ENCODE data around the gene DMD. TPM values are rescaled to one million over a fixed set of nuclear protein-coding genes. Genes with fewer than 3 reads are reported as not detected.
A peak's percentile ranks its signal among the peaks of the same experiment; 100 is the strongest.

DMD gene
- polyA plus RNA-seq, 3 donors, result 0.23 TPM; not detected in 2

- no peak overlapping the region for H3K4me2 ChIP-seq (replicated peaks; ENCODE audit: extremely low read depth, low read length, poor library complexity, severe bottlenecking)
- TF ChIP-seq, protein P1, sequence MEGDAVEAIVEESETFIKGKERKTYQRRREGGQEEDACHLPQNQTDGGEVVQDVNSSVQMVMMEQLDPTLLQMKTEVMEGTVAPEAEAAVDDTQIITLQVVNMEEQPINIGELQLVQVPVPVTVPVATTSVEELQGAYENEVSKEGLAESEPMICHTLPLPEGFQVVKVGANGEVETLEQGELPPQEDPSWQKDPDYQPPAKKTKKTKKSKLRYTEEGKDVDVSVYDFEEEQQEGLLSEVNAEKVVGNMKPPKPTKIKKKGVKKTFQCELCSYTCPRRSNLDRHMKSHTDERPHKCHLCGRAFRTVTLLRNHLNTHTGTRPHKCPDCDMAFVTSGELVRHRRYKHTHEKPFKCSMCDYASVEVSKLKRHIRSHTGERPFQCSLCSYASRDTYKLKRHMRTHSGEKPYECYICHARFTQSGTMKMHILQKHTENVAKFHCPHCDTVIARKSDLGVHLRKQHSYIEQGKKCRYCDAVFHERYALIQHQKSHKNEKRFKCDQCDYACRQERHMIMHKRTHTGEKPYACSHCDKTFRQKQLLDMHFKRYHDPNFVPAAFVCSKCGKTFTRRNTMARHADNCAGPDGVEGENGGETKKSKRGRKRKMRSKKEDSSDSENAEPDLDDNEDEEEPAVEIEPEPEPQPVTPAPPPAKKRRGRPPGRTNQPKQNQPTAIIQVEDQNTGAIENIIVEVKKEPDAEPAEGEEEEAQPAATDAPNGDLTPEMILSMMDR (IDR thresholded peaks at IDR 0.05), result no peak
- H3K36me3 ChIP-seq (replicated peaks in 1 of 2; ENCODE audit: control insufficient read depth in 1 of 2, insufficient read depth in 2 of 2, low read length in 2 of 2), result no peaks in the 10 kb centered on the region
- 88% methylated on average over 2 of the region's 7 CpGs for WGBS (ENCODE audit: insufficient coverage)
- H4K20me1 ChIP-seq (ENCODE audit: insufficient read depth, low read length), result no peaks in the 10 kb centered on the region
- no peak overlapping the region for H3K27ac ChIP-seq (ENCODE audit: low read depth in 1 of 2, low read length in 2 of 2)
- peak overlapping the region in 1 of 2 donors; percentile 43 for H3K4me3 Mint-ChIP-seq
- intact Hi-C loops (cut with micrococcal nuclease), result no loop called here
- H3K36me3 Mint-ChIP-seq, result no peaks in the 10 kb centered on the region
- H3K27ac Mint-ChIP-seq, result no peak overlapping the region
- H3K79me2 ChIP-seq (ENCODE audit: insufficient read depth, low read length), result no peaks in the 10 kb centered on the region
- H3K27me3 ChIP-seq (ENCODE audit: control insufficient read depth in 2 of 2, insufficient read depth in 2 of 2, low read length in 2 of 2), result peaks cover 15 to 36% of the 10 kb centered on the region in 2 donors
- H2AFZ ChIP-seq (ENCODE audit: insufficient read depth, low read depth, low read length, poor library complexity, severe bottlenecking), result no peak overlapping the region
- no peaks in the 10 kb centered on the region for H3K9me3 ChIP-seq (replicated peaks in 1 of 2; ENCODE audit: control insufficient read depth in 1 of 2, insufficient read depth in 1 of 2, low read length in 2 of 2)
- H3K9me3 Mint-ChIP-seq, result peaks cover 0 to 10% (median 0%) of the 10 kb centered on the region in 7 donors
- no peak for DNase-seq
- peaks cover 7% of the 10 kb centered on the region for H3K4me1 Mint-ChIP-seq
- H3K4me3 ChIP-seq (replicated peaks in 1 of 3; ENCODE audit: low read depth in 2 of 3, low read length in 3 of 3), result no peak overlapping the region
- H3K27me3 Mint-ChIP-seq (ENCODE audit: low read depth in 3 of 3), result peaks cover 10 to 31% (median 23%) of the 10 kb centered on the region in 3 donors
- no peak overlapping the region for H3K9ac ChIP-seq (ENCODE audit: insufficient read depth, low read length, poor library complexity, severe bottlenecking)
- no peaks in the 10 kb centered on the region for H3K4me1 ChIP-seq (ENCODE audit: control insufficient read depth in 1 of 2, insufficient read depth in 2 of 2, low read length in 2 of 2)
Measured at GRCh38 chrX:31265383-31265782, 1946.0 kb downstream of the DMD start.

GRCh38 chrX:31260351-31260750 is 1951.0 kb downstream of the DMD start:
- no peak overlapping the region for H3K27ac ChIP-seq (ENCODE audit: low read depth in 1 of 2, low read length in 2 of 2)
- H3K9me3 ChIP-seq (replicated peaks in 1 of 2; ENCODE audit: control insufficient read depth in 1 of 2, insufficient read depth in 1 of 2, low read length in 2 of 2), result no peaks in the 10 kb centered on the region
- Mint-ChIP-seq H3K9me3 (peaks cover 0 to 2% (median 0%) of the 10 kb centered on the region in 7 donors), H3K27me3 (ENCODE audit: low read depth in 3 of 3) (peaks cover 1 to 12% (median 2%) of the 10 kb centered on the region in 3 donors), H3K36me3 (no peaks in the 10 kb centered on the region), H3K27ac (no peak overlapping the region), H3K4me1 (no peaks in the 10 kb centered on the region), H3K4me3 (no peak overlapping the region)
- DNase-seq, result no peak
- no peak overlapping the region for H3K4me3 ChIP-seq (replicated peaks in 1 of 3; ENCODE audit: low read depth in 2 of 3, low read length in 3 of 3)
- H3K9ac ChIP-seq (ENCODE audit: insufficient read depth, low read length, poor library complexity, severe bottlenecking), result no peak overlapping the region
- H3K4me1 ChIP-seq (ENCODE audit: control insufficient read depth in 1 of 2, insufficient read depth in 2 of 2, low read length in 2 of 2), result no peaks in the 10 kb centered on the region
- H2AFZ ChIP-seq (ENCODE audit: insufficient read depth, low read depth, low read length, poor library complexity, severe bottlenecking), result no peak overlapping the region
- no peaks in the 10 kb centered on the region for H3K79me2 ChIP-seq (ENCODE audit: insufficient read depth, low read length)
- H3K4me2 ChIP-seq (replicated peaks; ENCODE audit: extremely low read depth, low read length, poor library complexity, severe bottlenecking), result no peak overlapping the region
- intact Hi-C loops (cut with micrococcal nuclease), result no loop called here
- TF ChIP-seq, protein P1 (IDR thresholded peaks at IDR 0.05), result no peak
- H3K36me3 ChIP-seq (replicated peaks in 1 of 2; ENCODE audit: control insufficient read depth in 1 of 2, insufficient read depth in 2 of 2, low read length in 2 of 2), result no peaks in the 10 kb centered on the region
- no CpG with 5 or more reads among the region's 5 CpGs for WGBS (ENCODE audit: insufficient coverage)
- H3K27me3 ChIP-seq (ENCODE audit: control insufficient read depth in 2 of 2, insufficient read depth in 2 of 2, low read length in 2 of 2), result peaks cover 1 to 14% of the 10 kb centered on the region in 2 donors
- no peaks in the 10 kb centered on the region for H4K20me1 ChIP-seq (ENCODE audit: insufficient read depth, low read length)

Measured in CD14-positive monocyte (primary cell).